ENCODE measurements around the gene MFSD11. TPM values are rescaled to one million over a fixed set of nuclear protein-coding genes. Genes with fewer than 3 reads are reported as not detected.
"Not testable (repeated sequence)": the region's sequence is repeated elsewhere in the genome, so short reads cannot be mapped to it uniquely, and the experiment has no call there.

MFSD11 gene
- total RNA-seq, 2 donors from 2014 or later, result 49.7 to 52.3 TPM

- no peak for TF ChIP-seq CTCF (IDR thresholded peaks at IDR 0.05)
Observed at GRCh38 chr17:76783146-76783545, 45.2 kb downstream of the MFSD11 start.

GRCh38 chr17:76784926-76785325 lies 47.0 kb downstream of the MFSD11 start:
- DNase-seq (ENCODE audit: low spot score) (no peak), ATAC-seq (ENCODE audit: insufficient number of reproducible peaks, low FRiP score, low read depth) (no peak)
- peaks cover 20% of the 10 kb centered on the region for H3K36me3 ChIP-seq
- H3K4me1 ChIP-seq (ENCODE audit: control insufficient read depth in 1 of 2, low read depth in 2 of 2), result no peaks in the 10 kb centered on the region
- TF ChIP-seq CTCF (IDR thresholded peaks at IDR 0.05), result no peak
- no peaks in the 10 kb centered on the region for H3K9me3 ChIP-seq
- H3K4me3 ChIP-seq, result no peak overlapping the region
- H3K27ac ChIP-seq, result no peak overlapping the region
- H3K27me3 ChIP-seq (replicated peaks; ENCODE audit: insufficient read depth), result no peaks in the 10 kb centered on the region

More at GRCh38 chr17:76783146-76783545, 45.2 kb downstream of the MFSD11 start:
- H3K4me1 ChIP-seq (ENCODE audit: control insufficient read depth in 1 of 2, low read depth in 2 of 2), result no peaks in the 10 kb centered on the region
- no peak for ATAC-seq (ENCODE audit: insufficient number of reproducible peaks, low FRiP score, low read depth)
- peaks cover 20% of the 10 kb centered on the region for H3K36me3 ChIP-seq
- H3K27ac ChIP-seq, result no peak overlapping the region
- no peaks in the 10 kb centered on the region for H3K27me3 ChIP-seq (replicated peaks; ENCODE audit: insufficient read depth)
- no peak overlapping the region for H3K4me3 ChIP-seq
- H3K9me3 ChIP-seq, result no peaks in the 10 kb centered on the region
- DNase-seq (ENCODE audit: low spot score), result no peak

GRCh38 chr17:76787866-76788265 lies 49.9 kb downstream of the MFSD11 start:
- not testable (repeated sequence) for H3K36me3 ChIP-seq; H3K27me3 ChIP-seq (replicated peaks; ENCODE audit: insufficient read depth); H3K27ac ChIP-seq; ATAC-seq (ENCODE audit: insufficient number of reproducible peaks, low FRiP score, low read depth); H3K9me3 ChIP-seq; DNase-seq (ENCODE audit: low spot score); H3K4me3 ChIP-seq
- peaks cover 6 to 11% of the 10 kb centered on the region in 2 donors for H3K4me1 ChIP-seq (ENCODE audit: control insufficient read depth in 1 of 2, low read depth in 2 of 2)

- no peak for ATAC-seq (ENCODE audit: insufficient number of reproducible peaks, low FRiP score, low read depth)
- Histone ChIP-seq H3K4me3 (no peak overlapping the region), H3K9me3 (no peaks in the 10 kb centered on the region), H3K27ac (no peak overlapping the region), H3K4me1 (ENCODE audit: control insufficient read depth in 1 of 2, low read depth in 2 of 2) (peaks cover 6 to 11% of the 10 kb centered on the region in 2 donors), H3K36me3 (peaks cover 6% of the 10 kb centered on the region), H3K27me3 (replicated peaks; ENCODE audit: insufficient read depth) (no peaks in the 10 kb centered on the region)
- TF ChIP-seq CTCF (IDR thresholded peaks at IDR 0.05), result no peak
- DNase-seq (ENCODE audit: low spot score), result no peak
Observed at GRCh38 chr17:76789235-76789788, 51.4 kb downstream of the MFSD11 start.

GRCh38 chr17:76791053-76791980 lies 53.4 kb downstream of the MFSD11 start:
- H3K27me3 ChIP-seq (replicated peaks; ENCODE audit: insufficient read depth), result no peaks in the 10 kb centered on the region
- no peak for ATAC-seq (ENCODE audit: insufficient number of reproducible peaks, low FRiP score, low read depth)
- no peak for TF ChIP-seq CTCF (IDR thresholded peaks at IDR 0.05)
- H3K4me1 ChIP-seq (ENCODE audit: control insufficient read depth in 1 of 2, low read depth in 2 of 2), result peaks cover 6 to 11% of the 10 kb centered on the region in 2 donors
- DNase-seq (ENCODE audit: low spot score), result no peak
- H3K4me3 ChIP-seq, result peak overlapping the region; percentile 57
- H3K27ac ChIP-seq, result no peak overlapping the region
- peaks cover 4% of the 10 kb centered on the region for H3K36me3 ChIP-seq
- no peaks in the 10 kb centered on the region for H3K9me3 ChIP-seq

Measured in thoracic aorta (tissue), 2 donors.